HepG2 (cell line): Measurements from ENCODE around the gene GPBAR1. TPM values are rescaled to one million over a fixed set of nuclear protein-coding genes. Genes with fewer than 3 reads are reported as not detected.

ENCODE experiments used
- CBX5 ChIP-seq: sonication (generic); formaldehyde crosslinking; IDR thresholded peaks from 2 replicates; pipeline ENCODE4 v1.4.0; 2020; ENCODE audit warnings: missing genetic modification reagents, borderline replicate concordance
- ETV5 ChIP-seq: IDR thresholded peaks from 2 replicates; pipeline ENCODE4 v1.6.1; 2018; ENCODE audit warnings: missing biosample characterization, missing genetic modification reagents, inconsistent platforms, borderline replicate concordance
- FOXA3 ChIP-seq: IDR thresholded peaks from 2 replicates; pipeline ENCODE4 v1.6.1; 2016; ENCODE audit warnings: missing genetic modification reagents, missing compliant biosample characterization
- FOXP4 ChIP-seq: sonication (generic); formaldehyde crosslinking; IDR thresholded peaks from 2 replicates; pipeline ENCODE4 v1.4.0; 2020; ENCODE audit warnings: missing genetic modification reagents
- KDM2A ChIP-seq: sonication (generic); formaldehyde crosslinking; IDR thresholded peaks from 2 replicates; pipeline ENCODE4 v1.4.0; 2020; ENCODE audit warnings: low read depth, missing genetic modification reagents, borderline replicate concordance
- NAIF1 ChIP-seq: sonication (generic); formaldehyde crosslinking; IDR thresholded peaks from 2 replicates; pipeline ENCODE4 v1.5.0; 2020; ENCODE audit warnings: mild to moderate bottlenecking, missing genetic modification reagents, borderline replicate concordance
- PCBP2 ChIP-seq: fragments of 200-400 bp; formaldehyde crosslinking; optimal IDR thresholded peaks from 2 replicates; pipeline ENCODE3; 2018; ENCODE audit warnings: low read length, low read depth; ENCODE audit not compliant: poor library complexity, severe bottlenecking
- PLRG1 ChIP-seq: fragments of 450-650 bp; conservative IDR thresholded peaks from 2 replicates; pipeline ENCODE4 v1.6.1; 2016
- POLR2AphosphoS2 ChIP-seq: IDR thresholded peaks from 2 replicates; pipeline ENCODE4 v1.6.1; 2011; ENCODE audit warnings: low read depth, low read length, improper control_type of control experiment
- RBM39 ChIP-seq: fragments of 200-400 bp; formaldehyde crosslinking; IDR thresholded peaks from one replicate; pipeline ENCODE4 v1.6.1; 2018; ENCODE audit warnings: antibody characterized with exemption, mild to moderate bottlenecking, low read depth, low read length; ENCODE audit not compliant: poor library complexity, severe bottlenecking
- TOPORS ChIP-seq: sonication (generic); formaldehyde crosslinking; IDR thresholded peaks from 2 replicates; pipeline ENCODE4 v1.8.0; 2023; ENCODE audit warnings: mild to moderate bottlenecking, missing genetic modification reagents
- WIZ ChIP-seq: sonication (generic); formaldehyde crosslinking; IDR thresholded peaks from 2 replicates; pipeline ENCODE4 v1.5.1; 2020; ENCODE audit warnings: mild to moderate bottlenecking, missing genetic modification reagents
- ZBTB40 ChIP-seq, 2 experiments: fragments of 450-650 bp in 1 of 2; sonication (generic) in 1 of 2; formaldehyde crosslinking in 1 of 2; IDR thresholded peaks; 2 replicates each; pipeline versions ENCODE4 v1.6.1 to v1.8.0; 2016 to 2022; ENCODE audit warnings: antibody characterized with exemption in 1 of 2, mild to moderate bottlenecking in 1 of 2, missing genetic modification reagents in 1 of 2
- ZGPAT ChIP-seq: IDR thresholded peaks from 2 replicates; pipeline ENCODE4 v1.6.1; 2016; ENCODE audit warnings: mild to moderate bottlenecking
- polyA plus RNA-seq, 8 experiments: library from polyadenylated mRNA; depleted of rRNA in 3 of 8; stranded (reverse) in 7 of 8; unstranded in 1 of 8; fragments of >200 nt; fragmentation: Illumina TruSeq in 4 of 8; extraction: Trizol in 4 of 8; gene quantifications; 2 replicates each; pipeline versions ENCODE4 v1.2.1 to v1.2.3, GENCODE V29; 2011 to 2016; ENCODE audit warnings: low read depth in 4 of 8, missing spikeins in 1 of 8, mixed read lengths in 1 of 8; ENCODE audit not compliant: insufficient read depth in 1 of 8
- total RNA-seq, 5 experiments: library from RNA; depleted of rRNA; stranded (reverse); fragments of >200 nt; fragmentation: Illumina TruSeq; extraction: Trizol; gene quantifications; 2 replicates each; pipeline ENCODE4 v1.2.3, GENCODE V29; 2016; ENCODE audit warnings: low read depth in 1 of 5

GPBAR1 gene
- total and polyA plus RNA-seq, 2 of the 13 experiments (the other 11 are each of a cell fraction or from before 2014, with no cell fraction given): 0.05 to 0.09 TPM

- TF ChIP-seq FOXA3 (CRISPR knock-in tag) (no peak), KDM2A (CRISPR knock-in tag) (no peak), ZBTB40 (IDR thresholded peaks at IDR 0.05) (no peak), ZBTB40 (CRISPR knock-in tag; IDR thresholded peaks at IDR 0.05) (no peak), RBM39 (peak; percentile 63), POLR2AphosphoS2 (no peak), ETV5 (CRISPR knock-in tag) (no peak), NAIF1 (CRISPR knock-in tag) (no peak), TOPORS (CRISPR knock-in tag) (no peak), CBX5 (CRISPR knock-in tag) (no peak), ZGPAT (no peak), PCBP2 (no peak), PLRG1 (no peak), FOXP4 (CRISPR knock-in tag) (no peak), WIZ (CRISPR knock-in tag) (no peak)
Observed at GRCh38 chr2:218217360-218218267, 43.2 kb upstream of the GPBAR1 start (continued).
